A673 (cell line): Measurements from ENCODE around the gene HPSE2. TPM values are rescaled to one million over a fixed set of nuclear protein-coding genes. Genes with fewer than 3 reads are reported as not detected.

Source experiments
- BruUV-seq: library from RNA; stranded (reverse); fragments of 400-500 nt; replicated peaks from 2 replicates; lab custom pipeline; 2021; lab: Mats Ljungman, UMichigan
- CTCF ChIA-PET: fragments of 300-600 bp; sonication (Branson Sonifier 250); formaldehyde crosslinking; loops from one replicate; lab custom pipeline; 2022; ENCODE audit warnings: antibody characterized with exemption; lab: Charles Lee
- POLR2A ChIA-PET: fragments of 300-600 bp; sonication (Branson Sonifier 250); formaldehyde crosslinking; loops from one replicate; lab custom pipeline; 2022; ENCODE audit warnings: antibody characterized with exemption; ENCODE audit not compliant: low non-redundant PET; lab: Charles Lee
- DNase-seq: peaks from one replicate; pipeline ENCODE4 v3.0.0-alpha.2; 2015; ENCODE audit warnings: low spot score
- H3K27ac ChIP-seq: fragments of 200-600 bp; sonication (generic); 2 replicates; pipeline ENCODE4 v1.5.1; 2016; ENCODE audit warnings: mixed run types, low read depth, mild to moderate bottlenecking, mixed read lengths, antibody characterized with exemption, low read length; ENCODE audit not compliant: poor library complexity, severe bottlenecking
- H3K27me3 ChIP-seq: fragments of 200-600 bp; sonication (generic); replicated peaks from 2 replicates; pipeline ENCODE4 v1.6.1; 2017; ENCODE audit warnings: mixed run types, low read depth, mild to moderate bottlenecking, mixed read lengths, antibody characterized with exemption, low read length; ENCODE audit not compliant: insufficient read depth, poor library complexity
- H3K36me3 ChIP-seq: fragments of 200-600 bp; sonication (generic); 2 replicates; pipeline ENCODE4 v1.6.1; 2016; ENCODE audit warnings: mixed run types, mild to moderate bottlenecking, mixed read lengths, antibody characterized with exemption, low read length; ENCODE audit not compliant: insufficient read depth, poor library complexity, severe bottlenecking
- H3K4me1 ChIP-seq: fragments of 200-600 bp; sonication (generic); 2 replicates; pipeline ENCODE4 v1.6.1; 2017; ENCODE audit warnings: mixed run types, mild to moderate bottlenecking, mixed read lengths, antibody characterized with exemption, low read length; ENCODE audit not compliant: insufficient read depth, poor library complexity, severe bottlenecking
- H3K4me3 ChIP-seq: fragments of 200-600 bp; sonication (generic); 2 replicates; pipeline ENCODE4 v1.5.1; 2016; ENCODE audit warnings: low read depth, mixed run types, mild to moderate bottlenecking, mixed read lengths, low read length; ENCODE audit not compliant: poor library complexity, severe bottlenecking
- H3K9me3 ChIP-seq: fragments of 200-600 bp; sonication (generic); 2 replicates; pipeline ENCODE4 v1.6.1; 2016; ENCODE audit warnings: mixed run types, low read depth, mild to moderate bottlenecking, mixed read lengths, antibody characterized with exemption, low read length; ENCODE audit not compliant: poor library complexity, severe bottlenecking
- CTCF ChIP-seq: fragments of 300-800, 200-600 bp; sonication (generic); conservative IDR thresholded peaks from 2 replicates; pipeline ENCODE4 v1.5.1; 2017; ENCODE audit warnings: low read depth, mild to moderate bottlenecking, antibody characterized with exemption, low read length, moderate library complexity, mixed read lengths
- EZH2 ChIP-seq: fragments of 200-600 bp; sonication (generic); IDR thresholded peaks from 2 replicates; pipeline ENCODE4 v1.6.1; 2017; ENCODE audit warnings: borderline replicate concordance, low read depth, mild to moderate bottlenecking, mixed read lengths, antibody characterized with exemption, low read length; ENCODE audit not compliant: poor library complexity, severe bottlenecking
- intact Hi-C: fragments of 100-400 bp; cut with micrococcal nuclease; formaldehyde crosslinking; loops from one replicate; pipeline ENCODE4 v1.10.0; 2022; ENCODE audit not compliant: unreplicated experiment
- total RNA-seq: library from RNA; stranded (reverse); gene quantifications from 2 replicates; pipeline ENCODE4 v1.2.3, GENCODE V29; 2021

HPSE2 gene
- total RNA-seq, 1 experiment from 2014 or later: not detected

GRCh38 chr10:98538472-98538871 lies 697.2 kb downstream of the HPSE2 start:
- Histone ChIP-seq H3K27me3 (peaks cover 20% of the 10 kb centered on the region), H3K36me3 (no peaks in the 10 kb centered on the region), H3K4me1 (no peaks in the 10 kb centered on the region), H3K4me3 (no peak overlapping the region), H3K9me3 (no peaks in the 10 kb centered on the region), H3K27ac (no peak overlapping the region)
- ChIA-PET CTCF (no interaction called here), POLR2A (no interaction called here)
- DNase-seq: no peak
- no peak for TF ChIP-seq CTCF
- no peak for TF ChIP-seq EZH2
- intact Hi-C loops: no loop called here
- no TSS peak for BruUV-seq

DNA sequence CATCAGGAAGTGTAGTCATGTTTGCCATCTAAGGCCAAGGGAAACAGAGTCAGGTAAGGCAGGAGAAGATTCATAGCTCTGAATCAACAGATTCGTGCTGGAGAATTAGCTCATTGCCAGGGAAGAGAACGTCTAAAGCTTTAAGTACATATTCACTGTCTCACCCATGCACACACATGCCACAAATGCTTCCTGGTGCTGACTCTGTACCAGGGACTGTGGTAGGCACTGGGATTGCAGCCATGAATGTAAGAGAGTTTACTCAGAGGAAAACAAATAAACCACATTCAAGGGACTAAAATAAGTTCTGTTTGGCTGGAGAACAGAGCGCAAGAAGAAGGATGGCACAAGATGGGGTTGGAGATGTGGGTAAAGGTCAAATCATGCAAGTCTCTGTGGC lies 699.1 kb downstream of the HPSE2 start:
- Histone ChIP-seq H3K4me1 (no peaks in the 10 kb centered on the region), H3K27ac (no peak overlapping the region), H3K9me3 (no peaks in the 10 kb centered on the region), H3K27me3 (peaks cover 20% of the 10 kb centered on the region), H3K36me3 (no peaks in the 10 kb centered on the region), H3K4me3 (no peak overlapping the region)
- intact Hi-C loops: no loop called here
- ChIA-PET CTCF (no interaction called here), POLR2A (no interaction called here)
- TF ChIP-seq EZH2: no peak
- TF ChIP-seq CTCF: no peak
- no peak for DNase-seq
- no TSS peak for BruUV-seq

GRCh38 chr10:98533746-98534445 lies 701.8 kb downstream of the HPSE2 start:
- no peaks in the 10 kb centered on the region for H3K4me1 ChIP-seq
- no peaks in the 10 kb centered on the region for H3K36me3 ChIP-seq
- no peaks in the 10 kb centered on the region for H3K9me3 ChIP-seq
- peaks cover 35% of the 10 kb centered on the region for H3K27me3 ChIP-seq
- CTCF ChIA-PET: no interaction called here
- TF ChIP-seq EZH2: no peak
- TF ChIP-seq CTCF: no peak
- H3K4me3 ChIP-seq: no peak overlapping the region
- DNase-seq: no peak
- BruUV-seq: no TSS peak
- H3K27ac ChIP-seq: no peak overlapping the region
- POLR2A ChIA-PET: no interaction called here
- intact Hi-C loops: no loop called here
